Measurements from ENCODE around the gene SLC23A2. TPM values are rescaled to one million over a fixed set of nuclear protein-coding genes. Genes with fewer than 3 reads are reported as not detected.

Gene SLC23A2
- total and polyA plus RNA-seq, 12 donors: 51.0 to 294 (median 145) TPM

DNA sequence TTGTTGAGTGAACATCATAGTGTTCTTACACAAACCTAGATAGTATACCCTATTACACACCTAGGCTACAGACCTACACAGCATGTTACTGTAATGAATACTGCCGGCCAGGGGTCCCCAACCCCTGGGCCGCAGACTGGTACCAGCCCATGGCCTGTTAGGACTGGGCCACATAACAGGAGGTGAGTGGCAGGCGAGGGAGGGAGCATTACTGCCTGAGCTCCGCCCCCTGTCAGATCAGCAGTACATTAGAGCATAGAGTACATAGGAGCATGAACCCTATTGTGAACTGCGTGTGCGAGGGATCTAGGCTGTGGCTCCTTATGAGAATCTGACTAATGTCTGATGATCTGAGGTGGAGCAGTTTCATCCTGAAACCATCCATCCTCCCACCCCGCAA lies 153.3 kb downstream of the SLC23A2 start:
- TF ChIP-seq, protein P1, sequence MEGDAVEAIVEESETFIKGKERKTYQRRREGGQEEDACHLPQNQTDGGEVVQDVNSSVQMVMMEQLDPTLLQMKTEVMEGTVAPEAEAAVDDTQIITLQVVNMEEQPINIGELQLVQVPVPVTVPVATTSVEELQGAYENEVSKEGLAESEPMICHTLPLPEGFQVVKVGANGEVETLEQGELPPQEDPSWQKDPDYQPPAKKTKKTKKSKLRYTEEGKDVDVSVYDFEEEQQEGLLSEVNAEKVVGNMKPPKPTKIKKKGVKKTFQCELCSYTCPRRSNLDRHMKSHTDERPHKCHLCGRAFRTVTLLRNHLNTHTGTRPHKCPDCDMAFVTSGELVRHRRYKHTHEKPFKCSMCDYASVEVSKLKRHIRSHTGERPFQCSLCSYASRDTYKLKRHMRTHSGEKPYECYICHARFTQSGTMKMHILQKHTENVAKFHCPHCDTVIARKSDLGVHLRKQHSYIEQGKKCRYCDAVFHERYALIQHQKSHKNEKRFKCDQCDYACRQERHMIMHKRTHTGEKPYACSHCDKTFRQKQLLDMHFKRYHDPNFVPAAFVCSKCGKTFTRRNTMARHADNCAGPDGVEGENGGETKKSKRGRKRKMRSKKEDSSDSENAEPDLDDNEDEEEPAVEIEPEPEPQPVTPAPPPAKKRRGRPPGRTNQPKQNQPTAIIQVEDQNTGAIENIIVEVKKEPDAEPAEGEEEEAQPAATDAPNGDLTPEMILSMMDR (IDR thresholded peaks at IDR 0.05): no peak
- no peak for TF ChIP-seq POLR2A (IDR thresholded peaks at IDR 0.05)
- WGBS, 4 donors: 73 to 84% (median 81%) methylated on average over 5 to 7 of the region's 7 CpGs
- Histone ChIP-seq H3K36me3 (replicated peaks in 1 of 2) (peaks cover 0 to 5% of the 10 kb centered on the region in 2 donors), H3K4me3 (no peak overlapping the region), H3K4me1 (replicated peaks in 1 of 2) (no peaks in the 10 kb centered on the region), H3K27ac (no peak overlapping the region), H3K9me3 (replicated peaks in 1 of 3) (no peaks in the 10 kb centered on the region), H3K27me3 (no peaks in the 10 kb centered on the region)
- DNase-seq: peak in 1 of 7 donors; percentile 52
- intact Hi-C loops (cut with DNase I): no loop called here

DNA sequence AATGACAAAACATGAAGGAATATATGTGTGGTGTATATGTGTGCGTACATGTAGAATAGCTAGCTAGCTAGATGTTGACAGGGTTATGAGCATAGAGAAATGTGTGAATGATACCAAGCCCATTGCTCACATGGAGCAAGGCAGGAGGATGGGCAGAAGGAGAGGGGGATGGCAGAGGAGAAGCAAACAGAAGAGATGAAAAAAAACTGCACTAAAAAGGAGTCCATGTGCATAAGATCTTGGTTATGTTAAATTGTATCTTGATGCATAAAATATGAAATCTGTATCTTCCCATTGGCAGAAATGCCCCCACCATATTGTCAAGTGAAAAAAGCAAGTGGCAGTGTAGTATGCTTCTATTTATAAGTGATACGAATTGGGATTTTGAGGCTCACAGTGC lies 154.5 kb downstream of the SLC23A2 start:
- Histone ChIP-seq H3K4me3 (no peak overlapping the region), H3K9me3 (replicated peaks in 1 of 3) (no peaks in the 10 kb centered on the region), H3K36me3 (replicated peaks in 1 of 2) (no peaks in the 10 kb centered on the region), H3K4me1 (replicated peaks in 1 of 2) (no peaks in the 10 kb centered on the region), H3K27ac (no peak overlapping the region), H3K27me3 (no peaks in the 10 kb centered on the region)
- intact Hi-C loops (cut with DNase I): no loop called here
- 83 to 88% (median 86%) methylated on average over 2 of the region's 2 CpGs for WGBS, 4 donors
- TF ChIP-seq, protein P1 (IDR thresholded peaks at IDR 0.05): no peak
- no peak for TF ChIP-seq POLR2A (IDR thresholded peaks at IDR 0.05)
- DNase-seq: no peak

DNA sequence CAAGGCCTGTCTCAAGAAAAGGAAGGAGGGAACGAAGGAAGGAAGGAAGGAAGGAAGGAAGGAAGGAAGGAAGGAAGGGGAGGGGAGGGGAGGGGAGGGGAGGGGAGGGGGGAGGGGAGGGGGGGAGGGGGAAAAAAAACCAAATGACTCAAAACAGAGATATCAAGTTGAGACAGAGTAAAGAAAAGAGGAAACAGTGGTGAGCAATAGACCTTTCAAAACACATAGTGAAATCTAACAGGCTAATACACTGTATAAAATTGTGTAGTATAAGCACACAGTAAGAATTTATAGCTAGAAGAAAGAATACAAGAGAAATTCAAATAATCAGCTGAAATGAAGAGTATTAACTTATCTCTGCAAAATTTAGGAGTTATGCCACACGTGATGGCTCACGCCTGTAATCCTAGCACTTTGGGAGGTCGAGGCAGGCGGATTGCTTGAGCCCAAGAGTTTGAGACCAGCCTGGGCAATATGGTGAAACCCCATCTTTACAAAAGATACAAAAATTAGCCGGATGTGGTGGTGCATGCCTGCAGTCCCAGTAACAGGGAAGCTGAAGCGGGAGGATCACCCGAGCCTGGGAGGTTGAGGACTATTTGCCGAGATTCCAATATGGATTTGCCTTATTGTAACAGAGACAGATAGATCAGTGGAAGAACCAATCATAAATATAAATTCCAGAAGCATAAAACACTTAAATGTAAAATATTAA lies 156.4 kb downstream of the SLC23A2 start:
- Histone ChIP-seq H3K9me3 (replicated peaks in 1 of 3) (no peaks in the 10 kb centered on the region), H3K27me3 (no peaks in the 10 kb centered on the region), H3K27ac (no peak overlapping the region), H3K4me3 (no peak overlapping the region), H3K4me1 (replicated peaks in 1 of 2) (no peaks in the 10 kb centered on the region), H3K36me3 (replicated peaks in 1 of 2) (no peaks in the 10 kb centered on the region)
- TF ChIP-seq, protein P1 (IDR thresholded peaks at IDR 0.05): no peak
- no peak for TF ChIP-seq POLR2A (IDR thresholded peaks at IDR 0.05)
- intact Hi-C loops (cut with DNase I): no loop called here
- DNase-seq: peak in 1 of 7 donors; percentile 37
- WGBS, 4 donors: 78 to 84% (median 83%) methylated on average over 8 to 9 of the region's 9 CpGs

DNA sequence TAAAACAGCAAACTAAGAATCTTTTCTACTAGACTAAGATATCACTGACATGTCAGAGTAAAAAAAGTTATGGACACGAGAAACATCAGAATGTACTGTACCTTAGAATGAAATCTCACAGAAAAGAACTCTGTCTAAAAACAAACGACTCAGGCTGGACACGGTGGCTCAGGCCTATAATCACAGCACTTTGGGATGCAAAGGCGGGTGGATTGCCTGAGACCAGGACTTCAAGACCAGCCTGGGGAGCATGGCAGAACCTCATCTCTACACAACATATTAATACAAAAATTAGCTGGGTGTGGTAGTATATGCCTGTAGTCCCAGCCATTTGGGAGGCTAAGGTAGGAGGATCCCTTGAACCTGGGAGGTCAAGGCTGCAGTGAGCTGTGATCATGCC lies 157.0 kb downstream of the SLC23A2 start:
- no peaks in the 10 kb centered on the region for H3K27me3 ChIP-seq
- DNase-seq: peak in 1 of 7 donors; percentile 37
- H3K4me3 ChIP-seq: no peak overlapping the region
- no peak for TF ChIP-seq POLR2A (IDR thresholded peaks at IDR 0.05)
- TF ChIP-seq, protein P1 (IDR thresholded peaks at IDR 0.05): no peak
- no peaks in the 10 kb centered on the region for H3K36me3 ChIP-seq (replicated peaks in 1 of 2)
- no peak overlapping the region for H3K27ac ChIP-seq
- 55 to 74% (median 61%) methylated on average over 4 of the region's 4 CpGs for WGBS, 4 donors
- intact Hi-C loops (cut with DNase I): no loop called here
- H3K4me1 ChIP-seq (replicated peaks in 1 of 2): no peaks in the 10 kb centered on the region
- no peaks in the 10 kb centered on the region for H3K9me3 ChIP-seq (replicated peaks in 1 of 3)
